Cardiac muscle cell (in vitro differentiated cells and primary cell): Measurements from ENCODE around the gene XKR8. TPM values are rescaled to one million over a fixed set of nuclear protein-coding genes. Genes with fewer than 3 reads are reported as not detected.

ENCODE experiments used
- DNase-seq, 2 donors: peaks; one replicate each; pipeline versions ENCODE4 v3.0.0 to v3.0.0-alpha.2; 2010 to 2017; ENCODE audit warnings: low read depth in 1 of 2, low spot score in 1 of 2
- H3K27ac ChIP-seq: fragments of 200-600 bp; sonication (generic); 2 replicates; pipeline ENCODE4 v1.5.1; 2016
- H3K27me3 ChIP-seq: fragments of 200-600 bp; sonication (generic); 2 replicates; pipeline ENCODE4 v1.6.0; 2016; ENCODE audit warnings: control low read depth
- H3K36me3 ChIP-seq: fragments of 200-600 bp; sonication (generic); 2 replicates; pipeline ENCODE4 v1.5.1; 2016; ENCODE audit warnings: control low read depth
- H3K4me1 ChIP-seq: fragments of 200-600 bp; sonication (generic); 2 replicates; pipeline ENCODE4 v1.8.1; 2017; ENCODE audit warnings: low read depth, mild to moderate bottlenecking, mixed run types
- H3K4me3 ChIP-seq: fragments of 200-600 bp; sonication (generic); 2 replicates; pipeline ENCODE4 v1.5.1; 2016; ENCODE audit warnings: mild to moderate bottlenecking
- H3K9me3 ChIP-seq: fragments of 200-600 bp; sonication (generic); 2 replicates; pipeline ENCODE4 v1.5.1; 2017; ENCODE audit warnings: low read depth, mild to moderate bottlenecking, control low read depth
- polyA plus RNA-seq: library from polyadenylated mRNA; unstranded; fragments of >200 nt; fragmentation: Nextera tagmentation; extraction: Ambion mirVana; gene quantifications from 2 replicates; pipeline ENCODE4 v1.2.1, GENCODE V29; 2016
- total RNA-seq: library from RNA; depleted of rRNA; stranded (reverse); fragments of >200 nt; gene quantifications from 2 replicates; pipeline ENCODE4 v1.2.3, GENCODE V29; 2016
- TF ChIP-seq, protein P1 (sequence below): IDR thresholded peaks from 2 replicates; pipeline ENCODE4 v1.5.1; 2012; ENCODE audit warnings: low read depth, mild to moderate bottlenecking, low read length

Gene XKR8
- total and polyA plus RNA-seq, 2 experiments from 2014 or later = 13.7 to 17.5 TPM

- Histone ChIP-seq H3K4me1 (no peaks in the 10 kb centered on the region), H3K9me3 (no peaks in the 10 kb centered on the region), H3K4me3 (no peak overlapping the region), H3K36me3 (peaks cover 15% of the 10 kb centered on the region), H3K27ac (no peak overlapping the region), H3K27me3 (no peaks in the 10 kb centered on the region)
- peak; percentile 35 to 86 for DNase-seq
- TF ChIP-seq, protein P1, sequence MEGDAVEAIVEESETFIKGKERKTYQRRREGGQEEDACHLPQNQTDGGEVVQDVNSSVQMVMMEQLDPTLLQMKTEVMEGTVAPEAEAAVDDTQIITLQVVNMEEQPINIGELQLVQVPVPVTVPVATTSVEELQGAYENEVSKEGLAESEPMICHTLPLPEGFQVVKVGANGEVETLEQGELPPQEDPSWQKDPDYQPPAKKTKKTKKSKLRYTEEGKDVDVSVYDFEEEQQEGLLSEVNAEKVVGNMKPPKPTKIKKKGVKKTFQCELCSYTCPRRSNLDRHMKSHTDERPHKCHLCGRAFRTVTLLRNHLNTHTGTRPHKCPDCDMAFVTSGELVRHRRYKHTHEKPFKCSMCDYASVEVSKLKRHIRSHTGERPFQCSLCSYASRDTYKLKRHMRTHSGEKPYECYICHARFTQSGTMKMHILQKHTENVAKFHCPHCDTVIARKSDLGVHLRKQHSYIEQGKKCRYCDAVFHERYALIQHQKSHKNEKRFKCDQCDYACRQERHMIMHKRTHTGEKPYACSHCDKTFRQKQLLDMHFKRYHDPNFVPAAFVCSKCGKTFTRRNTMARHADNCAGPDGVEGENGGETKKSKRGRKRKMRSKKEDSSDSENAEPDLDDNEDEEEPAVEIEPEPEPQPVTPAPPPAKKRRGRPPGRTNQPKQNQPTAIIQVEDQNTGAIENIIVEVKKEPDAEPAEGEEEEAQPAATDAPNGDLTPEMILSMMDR = peak; percentile 45
Observed at GRCh38 chr1:27979151-27979858, 19.5 kb downstream of the XKR8 start.

DNA sequence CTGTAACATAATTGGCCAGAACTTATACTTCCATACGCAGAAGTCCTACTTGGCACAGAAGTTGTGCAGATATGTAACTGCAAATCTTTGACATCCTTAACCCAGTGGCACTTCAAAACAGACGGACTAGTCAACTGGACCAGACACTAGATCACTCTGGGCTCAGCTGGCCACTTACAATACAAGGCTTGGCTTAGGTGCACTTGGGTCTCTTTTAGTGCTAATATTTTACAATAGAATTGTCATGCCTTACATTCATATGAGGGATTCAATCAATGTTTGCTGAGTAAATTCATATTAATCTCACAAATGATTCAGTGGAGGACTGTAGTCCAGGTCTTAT is 20.1 kb downstream of the XKR8 start:
- Histone ChIP-seq H3K27me3 (no peaks in the 10 kb centered on the region), H3K4me3 (no peak overlapping the region), H3K4me1 (no peaks in the 10 kb centered on the region), H3K36me3 (peaks cover 10% of the 10 kb centered on the region), H3K9me3 (no peaks in the 10 kb centered on the region), H3K27ac (no peak overlapping the region)
- DNase-seq = no peak
- TF ChIP-seq, protein P1 = no peak

GRCh38 chr1:27980216-27980845 is 20.6 kb downstream of the XKR8 start:
- no peak for DNase-seq

GRCh38 chr1:27981145-27981544 is 21.4 kb downstream of the XKR8 start:
- H3K4me3 ChIP-seq = no peak overlapping the region
- no peak overlapping the region for H3K27ac ChIP-seq
- TF ChIP-seq, protein P1 = no peak

More at GRCh38 chr1:27980216-27980845, 20.6 kb downstream of the XKR8 start:
- TF ChIP-seq, protein P1 = no peak
- Histone ChIP-seq H3K9me3 (no peaks in the 10 kb centered on the region), H3K27ac (no peak overlapping the region), H3K4me1 (no peaks in the 10 kb centered on the region), H3K27me3 (no peaks in the 10 kb centered on the region), H3K36me3 (peaks cover 11% of the 10 kb centered on the region), H3K4me3 (no peak overlapping the region)

GRCh38 chr1:27990920-27991537 is 31.3 kb downstream of the XKR8 start:
- no peaks in the 10 kb centered on the region for H3K9me3 ChIP-seq
- H3K4me3 ChIP-seq = no peak overlapping the region
- no peaks in the 10 kb centered on the region for H3K27me3 ChIP-seq
- TF ChIP-seq, protein P1 = no peak
- peaks cover 36% of the 10 kb centered on the region for H3K36me3 ChIP-seq
- peaks cover 39% of the 10 kb centered on the region for H3K4me1 ChIP-seq
- peak in 1 of 2 donors; percentile 43 for DNase-seq
- H3K27ac ChIP-seq = peak overlapping the region; percentile 88

More at GRCh38 chr1:27981145-27981544, 21.4 kb downstream of the XKR8 start:
- DNase-seq = no peak
- Histone ChIP-seq H3K36me3 (peaks cover 15% of the 10 kb centered on the region), H3K9me3 (no peaks in the 10 kb centered on the region), H3K4me1 (no peaks in the 10 kb centered on the region), H3K27me3 (no peaks in the 10 kb centered on the region)
